Measurements from ENCODE around the gene UBE2L3. TPM values are rescaled to one million over a fixed set of nuclear protein-coding genes. Genes with fewer than 3 reads are reported as not detected.
A peak's percentile ranks its signal among the peaks of the same experiment; 100 is the strongest.
"Not testable (repeated sequence)": the region's sequence is repeated elsewhere in the genome, so short reads cannot be mapped to it uniquely, and the experiment has no call there.

Gene UBE2L3
- total RNA-seq, 1 donor from 2014 or later = 21.9 TPM

- Histone ChIP-seq H3K9ac (ENCODE audit: low read depth in 1 of 3, low read length in 3 of 3) (no peak overlapping the region), H3K4me1 (ENCODE audit: control insufficient read depth in 3 of 3, insufficient read depth in 3 of 3, low read length in 3 of 3) (peaks cover 7 to 8% (median 7%) of the 10 kb centered on the region in 3 donors), H3K27me3 (ENCODE audit: control insufficient read depth in 3 of 3, insufficient read depth in 3 of 3, low read length in 3 of 3) (no peaks in the 10 kb centered on the region), H3K36me3 (ENCODE audit: control insufficient read depth in 3 of 3, insufficient read depth in 3 of 3, low read length in 3 of 3) (peaks cover 6 to 14% (median 8%) of the 10 kb centered on the region in 3 donors), H3K27ac (ENCODE audit: low read depth, low read length) (no peak overlapping the region), H3K9me3 (ENCODE audit: control insufficient read depth in 3 of 3, low read length in 3 of 3) (no peaks in the 10 kb centered on the region), H3K4me3 (ENCODE audit: low read length in 3 of 3) (no peak overlapping the region)
Measured at GRCh38 chr22:21599053-21599893, 31.8 kb downstream of the UBE2L3 start.

GRCh38 chr22:21602579-21602978 lies 35.1 kb downstream of the UBE2L3 start:
- Histone ChIP-seq H3K9me3 (ENCODE audit: control insufficient read depth in 3 of 3, low read length in 3 of 3) (no peaks in the 10 kb centered on the region), H3K27ac (ENCODE audit: low read depth, low read length) (no peak overlapping the region), H3K36me3 (ENCODE audit: control insufficient read depth in 3 of 3, insufficient read depth in 3 of 3, low read length in 3 of 3) (peaks cover 0 to 3% (median 0%) of the 10 kb centered on the region in 3 donors), H3K4me3 (ENCODE audit: low read length in 3 of 3) (no peak overlapping the region), H3K27me3 (ENCODE audit: control insufficient read depth in 3 of 3, insufficient read depth in 3 of 3, low read length in 3 of 3) (no peaks in the 10 kb centered on the region), H3K9ac (ENCODE audit: low read depth in 1 of 3, low read length in 3 of 3) (no peak overlapping the region), H3K4me1 (ENCODE audit: control insufficient read depth in 3 of 3, insufficient read depth in 3 of 3, low read length in 3 of 3) (peaks cover 4 to 9% (median 5%) of the 10 kb centered on the region in 3 donors)

DNA sequence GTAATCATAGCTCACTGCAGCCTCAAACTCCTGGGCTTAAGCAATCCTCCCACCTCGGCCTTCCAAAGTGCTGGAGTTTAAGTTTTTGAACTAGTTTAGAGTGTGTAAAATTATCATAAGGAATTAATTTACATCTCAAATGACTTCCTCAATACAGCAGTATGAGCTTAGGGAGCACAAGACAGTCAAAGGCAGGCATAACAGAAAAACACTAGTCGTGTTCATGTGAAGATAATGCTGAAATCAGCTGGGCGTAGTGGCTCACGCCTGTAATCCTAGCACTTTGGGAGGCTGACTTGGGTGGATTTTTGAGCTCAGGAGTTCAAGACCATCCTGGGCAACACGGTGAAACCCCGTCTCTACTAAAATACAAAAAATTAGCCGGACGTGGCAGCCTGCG lies 36.5 kb downstream of the UBE2L3 start:
- Histone ChIP-seq H3K9ac (ENCODE audit: low read depth in 1 of 3, low read length in 3 of 3) (no peak overlapping the region), H3K4me3 (ENCODE audit: low read length in 3 of 3) (no peak overlapping the region), H3K27ac (ENCODE audit: low read depth, low read length) (no peak overlapping the region), H3K36me3 (ENCODE audit: control insufficient read depth in 3 of 3, insufficient read depth in 3 of 3, low read length in 3 of 3) (peaks cover 0 to 3% (median 0%) of the 10 kb centered on the region in 3 donors), H3K9me3 (ENCODE audit: control insufficient read depth in 3 of 3, low read length in 3 of 3) (no peaks in the 10 kb centered on the region), H3K27me3 (ENCODE audit: control insufficient read depth in 3 of 3, insufficient read depth in 3 of 3, low read length in 3 of 3) (no peaks in the 10 kb centered on the region), H3K4me1 (ENCODE audit: control insufficient read depth in 3 of 3, insufficient read depth in 3 of 3, low read length in 3 of 3) (peaks cover 5 to 11% (median 7%) of the 10 kb centered on the region in 3 donors)

GRCh38 chr22:21605887-21606564 lies 38.5 kb downstream of the UBE2L3 start:
- H3K9me3 ChIP-seq (ENCODE audit: control insufficient read depth in 3 of 3, low read length in 3 of 3) = no peaks in the 10 kb centered on the region
- peaks cover 2 to 4% (median 3%) of the 10 kb centered on the region in 3 donors for H3K36me3 ChIP-seq (ENCODE audit: control insufficient read depth in 3 of 3, insufficient read depth in 3 of 3, low read length in 3 of 3)
- peaks cover 5 to 11% (median 7%) of the 10 kb centered on the region in 3 donors for H3K4me1 ChIP-seq (ENCODE audit: control insufficient read depth in 3 of 3, insufficient read depth in 3 of 3, low read length in 3 of 3)
- no peaks in the 10 kb centered on the region for H3K27me3 ChIP-seq (ENCODE audit: control insufficient read depth in 3 of 3, insufficient read depth in 3 of 3, low read length in 3 of 3)
- no peak overlapping the region for H3K4me3 ChIP-seq (ENCODE audit: low read length in 3 of 3)
- no peak overlapping the region for H3K27ac ChIP-seq (ENCODE audit: low read depth, low read length)
- H3K9ac ChIP-seq (ENCODE audit: low read depth in 1 of 3, low read length in 3 of 3) = no peak overlapping the region

DNA sequence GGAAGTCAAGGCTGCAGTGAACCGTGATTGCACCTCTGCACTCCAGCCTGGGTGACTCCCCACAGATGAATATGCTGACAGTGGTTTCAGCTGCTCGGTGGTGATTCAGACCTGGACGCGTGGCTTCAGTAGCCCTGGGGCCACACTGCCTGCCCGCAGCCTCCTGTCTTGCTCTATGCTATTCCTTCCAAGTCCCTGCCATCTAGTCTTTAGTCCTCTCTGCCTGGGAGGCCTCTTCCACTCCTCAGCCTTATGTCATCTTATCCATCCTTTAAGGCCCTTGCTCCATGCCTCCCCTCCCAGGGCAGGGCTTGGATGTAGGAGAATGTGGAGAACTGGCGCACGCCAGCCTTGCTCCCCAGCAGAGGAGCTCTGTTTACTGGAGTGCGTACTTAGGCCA lies 39.3 kb downstream of the UBE2L3 start:
- Histone ChIP-seq H3K9ac (ENCODE audit: low read depth in 1 of 3, low read length in 3 of 3) (no peak overlapping the region), H3K4me3 (ENCODE audit: low read length in 3 of 3) (no peak overlapping the region), H3K27ac (ENCODE audit: low read depth, low read length) (no peak overlapping the region), H3K9me3 (ENCODE audit: control insufficient read depth in 3 of 3, low read length in 3 of 3) (no peaks in the 10 kb centered on the region), H3K4me1 (ENCODE audit: control insufficient read depth in 3 of 3, insufficient read depth in 3 of 3, low read length in 3 of 3) (peaks cover 5 to 11% (median 7%) of the 10 kb centered on the region in 3 donors), H3K27me3 (ENCODE audit: control insufficient read depth in 3 of 3, insufficient read depth in 3 of 3, low read length in 3 of 3) (no peaks in the 10 kb centered on the region), H3K36me3 (ENCODE audit: control insufficient read depth in 3 of 3, insufficient read depth in 3 of 3, low read length in 3 of 3) (peaks cover 10 to 12% (median 11%) of the 10 kb centered on the region in 3 donors)

DNA sequence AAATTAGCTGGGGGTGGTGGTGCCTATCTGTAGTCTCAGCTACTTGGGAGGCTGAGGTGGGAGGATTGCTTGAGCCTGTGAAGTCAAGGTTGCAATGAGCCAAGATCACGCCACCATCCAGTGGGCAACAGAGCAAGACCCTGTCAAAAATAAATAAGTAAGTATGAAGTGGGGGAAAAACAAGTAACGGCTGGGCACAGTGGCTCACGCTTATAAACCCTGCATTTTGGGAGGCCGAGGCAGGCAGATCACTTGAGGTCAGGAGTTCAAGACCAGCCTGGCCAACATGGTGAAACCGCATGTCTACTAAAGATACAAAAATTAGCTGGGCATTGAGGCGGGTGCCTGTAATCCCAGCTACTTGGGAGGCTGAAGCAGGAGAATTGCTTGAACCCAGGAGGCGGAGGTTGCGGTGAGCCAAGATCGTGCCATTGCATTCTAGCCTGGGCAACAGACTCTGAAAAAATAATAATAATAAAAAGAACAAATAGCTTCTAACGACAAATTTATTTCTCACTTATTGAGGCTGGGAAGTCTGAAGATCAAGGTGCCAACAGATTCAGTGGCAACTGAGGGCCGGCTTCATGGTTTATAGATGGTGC lies 42.1 kb downstream of the UBE2L3 start:
- H3K4me3 ChIP-seq (ENCODE audit: low read length in 3 of 3); H3K27ac ChIP-seq (ENCODE audit: low read depth, low read length); H3K9me3 ChIP-seq (ENCODE audit: control insufficient read depth in 3 of 3, low read length in 3 of 3); H3K9ac ChIP-seq (ENCODE audit: low read depth in 1 of 3, low read length in 3 of 3); H3K27me3 ChIP-seq (ENCODE audit: control insufficient read depth in 3 of 3, insufficient read depth in 3 of 3, low read length in 3 of 3): not testable (repeated sequence)
- Histone ChIP-seq H3K4me1 (ENCODE audit: control insufficient read depth in 3 of 3, insufficient read depth in 3 of 3, low read length in 3 of 3) (peaks cover 5 to 11% (median 7%) of the 10 kb centered on the region in 3 donors), H3K36me3 (ENCODE audit: control insufficient read depth in 3 of 3, insufficient read depth in 3 of 3, low read length in 3 of 3) (peaks cover 15 to 28% (median 18%) of the 10 kb centered on the region in 3 donors)

- H3K9ac ChIP-seq (ENCODE audit: low read depth in 1 of 3, low read length in 3 of 3) = no peak overlapping the region
- H3K4me3 ChIP-seq (ENCODE audit: low read length in 3 of 3) = no peak overlapping the region
- peaks cover 15 to 28% (median 18%) of the 10 kb centered on the region in 3 donors for H3K36me3 ChIP-seq (ENCODE audit: control insufficient read depth in 3 of 3, insufficient read depth in 3 of 3, low read length in 3 of 3)
- no peak overlapping the region for H3K27ac ChIP-seq (ENCODE audit: low read depth, low read length)
- H3K27me3 ChIP-seq (ENCODE audit: control insufficient read depth in 3 of 3, insufficient read depth in 3 of 3, low read length in 3 of 3) = no peaks in the 10 kb centered on the region
- H3K4me1 ChIP-seq (ENCODE audit: control insufficient read depth in 3 of 3, insufficient read depth in 3 of 3, low read length in 3 of 3) = peaks cover 5 to 7% (median 5%) of the 10 kb centered on the region in 3 donors
- H3K9me3 ChIP-seq (ENCODE audit: control insufficient read depth in 3 of 3, low read length in 3 of 3) = no peaks in the 10 kb centered on the region
Measured at GRCh38 chr22:21611210-21611977, 43.9 kb downstream of the UBE2L3 start.

DNA sequence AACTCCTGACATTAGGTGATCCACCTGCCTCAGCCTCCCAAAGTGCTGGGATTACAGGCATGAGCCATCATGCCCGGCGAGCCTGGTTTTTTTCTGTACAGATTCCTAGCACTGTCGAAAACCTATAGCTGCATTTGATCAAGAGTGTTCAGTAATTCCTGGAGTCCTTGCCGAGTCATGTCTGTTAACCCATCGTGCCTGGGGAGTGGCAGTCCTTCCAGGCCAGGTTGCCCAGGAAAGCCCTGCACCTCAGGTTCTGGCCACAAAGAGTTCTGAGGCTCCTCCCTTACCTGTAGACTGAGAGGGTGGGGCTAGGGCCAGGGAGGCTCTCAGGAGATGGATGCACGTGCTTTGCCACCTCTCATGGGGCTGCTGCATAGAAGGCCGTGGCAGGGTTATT lies 45.3 kb downstream of the UBE2L3 start:
- Histone ChIP-seq H3K4me1 (ENCODE audit: control insufficient read depth in 3 of 3, insufficient read depth in 3 of 3, low read length in 3 of 3) (no peaks in the 10 kb centered on the region), H3K27me3 (ENCODE audit: control insufficient read depth in 3 of 3, insufficient read depth in 3 of 3, low read length in 3 of 3) (no peaks in the 10 kb centered on the region), H3K36me3 (ENCODE audit: control insufficient read depth in 3 of 3, insufficient read depth in 3 of 3, low read length in 3 of 3) (peaks cover 15 to 28% (median 18%) of the 10 kb centered on the region in 3 donors), H3K4me3 (ENCODE audit: low read length in 3 of 3) (no peak overlapping the region), H3K9me3 (ENCODE audit: control insufficient read depth in 3 of 3, low read length in 3 of 3) (no peaks in the 10 kb centered on the region), H3K9ac (ENCODE audit: low read depth in 1 of 3, low read length in 3 of 3) (no peak overlapping the region), H3K27ac (ENCODE audit: low read depth, low read length) (no peak overlapping the region)

DNA sequence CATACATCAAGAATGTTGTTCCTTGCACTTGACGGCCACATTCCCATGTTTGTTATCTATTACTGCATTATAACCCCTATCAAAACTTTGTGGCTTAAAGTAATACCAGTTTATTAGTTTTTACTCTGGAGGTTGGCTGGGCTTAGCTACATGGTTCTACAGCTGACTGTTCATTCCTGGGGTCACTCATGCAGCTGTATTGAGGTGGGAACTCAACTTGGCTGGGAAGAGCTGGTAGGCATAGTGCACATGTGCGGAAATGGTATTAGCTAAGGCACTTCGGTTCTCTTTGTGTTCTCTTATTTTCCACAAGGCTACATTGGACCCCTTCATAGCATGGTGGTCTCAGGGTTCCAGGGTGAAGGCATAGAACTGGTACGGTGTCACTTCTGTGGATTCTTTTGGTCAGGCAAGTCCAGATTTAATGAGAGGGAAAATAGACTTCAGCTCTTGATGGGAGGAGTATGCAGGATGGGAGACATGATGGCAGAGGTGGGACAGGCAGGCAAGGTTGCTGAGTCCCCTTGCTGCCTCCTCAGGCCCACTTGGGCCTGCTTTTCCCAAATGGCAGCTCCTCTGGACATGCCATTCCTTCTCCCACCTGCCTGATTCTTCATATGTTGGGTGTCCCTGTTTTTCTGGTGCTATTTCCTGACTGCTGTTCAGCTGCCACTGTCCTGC lies 46.2 kb downstream of the UBE2L3 start:
- Histone ChIP-seq H3K27me3 (ENCODE audit: control insufficient read depth in 3 of 3, insufficient read depth in 3 of 3, low read length in 3 of 3) (no peaks in the 10 kb centered on the region), H3K4me3 (ENCODE audit: low read length in 3 of 3) (no peak overlapping the region), H3K9me3 (ENCODE audit: control insufficient read depth in 3 of 3, low read length in 3 of 3) (no peaks in the 10 kb centered on the region), H3K27ac (ENCODE audit: low read depth, low read length) (no peak overlapping the region), H3K4me1 (ENCODE audit: control insufficient read depth in 3 of 3, insufficient read depth in 3 of 3, low read length in 3 of 3) (no peaks in the 10 kb centered on the region), H3K9ac (ENCODE audit: low read depth in 1 of 3, low read length in 3 of 3) (peak overlapping the region in 1 of 3 donors; percentile 16), H3K36me3 (ENCODE audit: control insufficient read depth in 3 of 3, insufficient read depth in 3 of 3, low read length in 3 of 3) (peaks cover 15 to 28% (median 18%) of the 10 kb centered on the region in 3 donors)
